C4-2B (cell line): ENCODE results near the gene NUMBL.

Source experiments
- H3K27ac ChIP-seq: fragments of 450-650 bp; 2 replicates; pipeline ENCODE4 v1.5.1; 2017
- CTCF ChIP-seq: fragments of 450-650 bp; conservative IDR thresholded peaks from 2 replicates; pipeline ENCODE4 v1.5.1; 2017; ENCODE audit warnings: mild to moderate bottlenecking
- ZFX ChIP-seq: fragments of 450-650 bp; IDR thresholded peaks from 2 replicates; pipeline ENCODE4 v1.6.1; 2017

NUMBL gene

GRCh38 chr19:40718774-40719391, 28.4 kb upstream of the NUMBL start:
- peak overlapping the region; percentile 92 for H3K27ac ChIP-seq
- TF ChIP-seq ZFX (no peak), CTCF (no peak)

DNA sequence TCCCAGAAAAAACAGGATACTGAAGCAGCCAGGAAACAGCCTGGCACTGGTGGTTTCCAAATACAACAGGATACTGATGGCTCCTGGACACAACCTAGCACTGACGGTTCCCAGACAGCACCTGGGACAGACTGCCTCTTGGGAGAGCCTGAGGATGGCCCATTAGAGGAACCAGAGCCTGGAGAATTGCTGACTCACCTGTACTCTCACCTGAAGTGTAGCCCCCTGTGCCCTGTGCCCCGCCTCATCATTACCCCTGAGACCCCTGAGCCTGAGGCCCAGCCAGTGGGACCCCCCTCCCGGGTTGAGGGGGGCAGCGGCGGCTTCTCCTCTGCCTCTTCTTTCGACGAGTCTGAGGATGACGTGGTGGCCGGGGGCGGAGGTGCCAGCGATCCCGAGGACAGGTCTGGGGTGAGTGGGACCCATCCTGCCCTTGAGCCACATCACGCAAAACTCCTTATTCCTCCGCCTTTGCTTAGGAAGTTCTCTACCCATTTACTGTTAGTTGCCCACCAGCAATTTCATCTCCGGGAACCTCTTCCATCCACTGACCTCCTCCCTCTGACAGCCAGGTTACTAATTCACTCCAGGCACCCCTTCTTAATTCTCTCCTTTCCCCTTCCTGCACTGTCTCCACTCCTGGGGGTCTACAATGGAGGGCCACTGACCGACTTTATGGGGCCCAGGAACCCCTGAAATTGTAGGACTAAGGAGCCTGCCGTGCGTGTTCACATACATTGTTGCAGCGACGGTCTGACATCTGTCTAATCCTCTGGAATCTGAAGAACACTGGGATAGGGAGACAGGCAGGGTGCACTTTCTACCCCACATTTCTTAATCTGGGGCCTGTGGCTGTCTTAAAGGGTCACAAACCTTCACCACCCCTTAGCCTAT, 27.7 kb upstream of the NUMBL start:
- TF ChIP-seq CTCF = no peak
- TF ChIP-seq ZFX = no peak
- H3K27ac ChIP-seq = peak overlapping the region; percentile 92

- peak overlapping the region; percentile 92 for H3K27ac ChIP-seq
- TF ChIP-seq CTCF (no peak), ZFX (peak; percentile 69)
Observed at GRCh38 chr19:40717325-40717879, 27.0 kb upstream of the NUMBL start.

DNA sequence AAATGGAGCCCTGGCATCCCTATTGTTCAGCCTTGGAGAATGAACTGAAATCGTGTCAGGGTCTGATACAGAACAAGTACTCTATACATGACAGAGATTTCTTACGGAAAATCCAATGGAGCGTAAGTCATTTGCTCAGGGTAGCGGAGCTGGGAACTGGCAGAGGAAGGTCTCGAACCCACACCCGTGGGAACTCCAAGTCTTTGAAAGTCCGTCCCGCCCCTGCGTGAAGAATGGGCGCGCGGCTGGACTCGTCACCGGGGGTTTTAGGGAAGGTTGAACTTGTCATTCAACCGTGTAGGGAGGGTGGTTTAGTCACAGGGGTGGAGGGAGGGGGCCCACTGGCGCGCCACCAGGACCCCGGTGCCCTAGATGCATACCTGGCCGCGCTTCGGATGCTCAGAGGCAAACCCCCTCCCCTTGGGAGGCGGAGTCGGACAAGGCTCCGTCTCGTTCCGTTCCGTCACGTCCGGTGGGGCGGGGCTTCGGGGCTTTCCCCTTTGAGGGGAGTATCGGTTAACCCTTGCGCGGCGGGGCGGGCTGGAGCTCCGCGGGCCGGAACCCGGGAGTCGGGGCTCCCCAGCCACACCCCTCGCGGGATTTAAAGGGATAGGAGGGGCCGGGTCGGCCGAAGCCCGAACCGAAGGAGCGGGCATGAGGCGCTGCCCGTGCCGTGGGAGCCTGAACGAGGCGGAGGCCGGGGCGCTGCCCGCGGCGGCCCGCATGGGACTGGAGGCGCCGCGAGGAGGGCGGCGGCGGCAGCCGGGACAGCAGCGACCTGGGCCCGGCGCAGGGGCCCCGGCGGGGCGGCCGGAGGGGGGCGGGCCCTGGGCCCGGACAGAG, 26.3 kb upstream of the NUMBL start, which contains the start of the genes COQ8B and ITPKC:
COQ8B (minus strand) TSS at position 405 of the 843 bp plus-strand sequence. CDS start 2,254 bp downstream, outside the sequence.
ITPKC (plus strand) TSS at position 631 of the 843 bp plus-strand sequence; CDS start at position 655, 24 bp downstream.
- TF ChIP-seq ZFX (peak; percentile 94), CTCF (no peak)
- H3K27ac ChIP-seq = peak within 1 kb of the TSS; percentile 92

- TF ChIP-seq ZFX (no peak), CTCF (no peak)
- peak overlapping the region; percentile 92 for H3K27ac ChIP-seq
Observed at GRCh38 chr19:40716031-40716481, 25.6 kb upstream of the NUMBL start.

- no peak for TF ChIP-seq ZFX
- no peak for TF ChIP-seq CTCF
- H3K27ac ChIP-seq = peak overlapping the region; percentile 92
Observed at GRCh38 chr19:40714441-40715299, 24.2 kb upstream of the NUMBL start.
